GM19023 (cell line): ENCODE data around the gene LARGE2.
A peak's percentile ranks its signal among the peaks of the same experiment; 100 is the strongest.

ENCODE experiments used
- ATAC-seq: cut with Tn5 transposase; IDR thresholded peaks from one replicate; pipeline ENCODE4 v1.9.1; 2021; ENCODE audit warnings: mild to moderate bottlenecking, moderate library complexity; ENCODE audit not compliant: unreplicated experiment

Gene LARGE2

DNA sequence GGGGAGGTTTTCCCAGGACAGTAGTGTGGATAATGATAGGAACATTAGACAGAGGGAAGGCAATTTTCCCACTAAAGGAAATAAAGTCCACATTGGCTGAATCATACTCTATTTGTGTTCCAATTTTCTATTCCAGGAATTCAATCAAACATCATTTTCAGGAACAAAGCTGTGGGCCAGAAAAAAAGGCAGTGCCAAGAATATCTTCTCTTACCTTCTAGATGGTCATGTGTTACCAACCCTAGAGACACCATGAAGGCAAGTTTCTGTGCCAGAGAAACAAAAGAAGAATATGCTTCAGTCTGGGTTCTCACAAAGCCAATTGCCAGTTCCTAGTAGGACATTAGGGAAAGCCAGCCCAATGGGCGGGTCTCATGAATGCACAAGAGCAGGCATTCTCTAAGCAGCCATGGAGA, 27.5 kb downstream of the LARGE2 start:
- ATAC-seq, result no peak

DNA sequence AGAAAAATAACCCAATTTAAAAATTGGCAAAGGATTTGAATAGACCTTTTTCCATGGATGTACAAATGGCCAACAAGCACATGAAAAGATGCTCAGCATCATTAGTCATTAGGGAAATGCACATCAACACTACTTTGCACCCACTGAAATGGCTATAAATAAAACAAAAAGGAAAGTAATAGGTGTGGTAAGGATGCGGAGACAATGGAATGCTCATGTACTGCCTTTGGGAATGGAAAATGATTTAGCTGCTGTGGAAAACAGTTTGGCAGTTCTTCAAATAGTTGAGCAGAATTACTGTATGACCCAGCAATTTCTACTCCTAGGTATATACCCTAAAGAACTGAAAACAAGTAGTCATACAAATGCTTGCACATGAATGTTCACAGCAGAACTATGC, 37.4 kb downstream of the LARGE2 start:
- ATAC-seq, result no peak

- no peak for ATAC-seq
These were observed 38.1 kb downstream of the LARGE2 start for GRCh38 chr11:45960387-45961095.

GRCh38 chr11:45961751-45962240, 39.3 kb downstream of the LARGE2 start:
- no peak for ATAC-seq

- ATAC-seq, result peak; percentile 76
These were observed 42.5 kb downstream of the LARGE2 start for GRCh38 chr11:45964911-45965389.

- ATAC-seq, result no peak
These were observed 45.0 kb downstream of the LARGE2 start for GRCh38 chr11:45967506-45967905.

DNA sequence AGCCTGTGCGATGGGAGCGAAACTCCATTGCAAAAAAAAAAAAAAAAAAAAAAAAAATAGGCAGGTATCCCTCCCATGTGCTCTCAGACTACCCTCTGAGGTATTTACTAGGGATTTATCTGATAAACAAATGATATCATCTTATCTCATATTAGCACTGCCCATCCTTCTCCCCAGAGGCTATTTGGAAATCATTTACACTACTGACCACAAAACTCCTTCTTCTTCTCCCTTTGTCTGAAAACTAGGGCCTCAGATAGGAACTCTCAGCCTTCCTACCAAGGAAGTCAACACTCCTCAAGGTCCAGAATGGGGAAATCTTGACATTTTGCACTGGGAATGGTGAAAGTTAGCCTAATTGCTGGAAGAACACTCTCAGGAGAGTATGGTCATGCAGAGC, 46.4 kb downstream of the LARGE2 start:
- ATAC-seq, result no peak

DNA sequence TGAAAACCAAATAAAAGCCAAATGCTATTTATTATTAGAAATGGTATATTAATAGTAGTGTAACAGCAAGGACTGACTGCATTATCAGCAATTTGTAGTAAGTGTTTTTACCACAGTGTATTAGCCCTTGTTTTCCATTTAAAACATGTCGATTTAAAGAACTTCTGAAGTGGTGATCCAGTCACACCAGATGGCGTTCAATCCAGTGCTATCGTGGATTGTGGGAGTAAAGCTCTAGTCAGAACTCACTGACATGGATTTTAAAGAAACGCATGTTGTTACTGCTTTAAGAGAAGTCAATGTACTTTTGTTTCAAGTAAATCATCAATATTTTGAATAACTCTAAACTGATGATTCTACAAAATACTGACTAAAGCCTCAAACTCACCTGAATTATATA, 51.1 kb downstream of the LARGE2 start:
- no peak for ATAC-seq

GRCh38 chr11:45974806-45975205, 52.4 kb downstream of the LARGE2 start:
- no peak for ATAC-seq
